BJ (cell line): ENCODE measurements around the gene GPR171. TPM values are rescaled to one million over a fixed set of nuclear protein-coding genes. Genes with fewer than 3 reads are reported as not detected.

ENCODE experiments used
- CTCF ChIA-PET: fragments of 350-600 bp; formaldehyde crosslinking; extraction: SDS; loops from one replicate; lab custom pipeline; 2021; ENCODE audit warnings: antibody characterized with exemption, inconsistent platforms; lab: Yijun Ruan, JAX
- POLR2A ChIA-PET: fragments of 300-600 bp; sonication (Branson Sonifier 250); formaldehyde crosslinking; extraction: SDS; loops from one replicate; lab custom pipeline; 2021; ENCODE audit warnings: antibody characterized with exemption; lab: Charles Lee
- DNase-seq: peaks from one replicate; pipeline ENCODE4 v3.0.0-alpha.2; 2011; ENCODE audit warnings: low read depth
- H3K27me3 ChIP-seq: 2 replicates; pipeline ENCODE4 v1.6.0; 2011; ENCODE audit warnings: low read length; ENCODE audit not compliant: control insufficient read depth, insufficient read depth
- H3K36me3 ChIP-seq: 2 replicates; pipeline ENCODE4 v1.5.1; 2011; ENCODE audit warnings: low read length; ENCODE audit not compliant: control insufficient read depth, insufficient read depth
- H3K4me3 ChIP-seq: 2 replicates; pipeline ENCODE4 v1.5.1; 2011; ENCODE audit warnings: low read depth, mild to moderate bottlenecking, control low read depth, low read length
- polyA plus RNA-seq: library from polyadenylated mRNA; depleted of rRNA; stranded (reverse); fragments of >200 nt; gene quantifications from 2 replicates; pipeline ENCODE4 v1.2.3, GENCODE V29; 2011
- TF ChIP-seq, protein P1 (sequence below): IDR thresholded peaks from 2 replicates; pipeline ENCODE4 v1.5.1; 2011; ENCODE audit warnings: low read depth, mild to moderate bottlenecking, control low read depth, inconsistent platforms, low read length, moderate library complexity; ENCODE audit not compliant: insufficient read depth

GPR171 gene
- polyA plus RNA-seq, 1 experiment = not detected

GRCh38 chr3:151191095-151191494 is 11.9 kb downstream of the GPR171 start:
- TF ChIP-seq, protein P1, sequence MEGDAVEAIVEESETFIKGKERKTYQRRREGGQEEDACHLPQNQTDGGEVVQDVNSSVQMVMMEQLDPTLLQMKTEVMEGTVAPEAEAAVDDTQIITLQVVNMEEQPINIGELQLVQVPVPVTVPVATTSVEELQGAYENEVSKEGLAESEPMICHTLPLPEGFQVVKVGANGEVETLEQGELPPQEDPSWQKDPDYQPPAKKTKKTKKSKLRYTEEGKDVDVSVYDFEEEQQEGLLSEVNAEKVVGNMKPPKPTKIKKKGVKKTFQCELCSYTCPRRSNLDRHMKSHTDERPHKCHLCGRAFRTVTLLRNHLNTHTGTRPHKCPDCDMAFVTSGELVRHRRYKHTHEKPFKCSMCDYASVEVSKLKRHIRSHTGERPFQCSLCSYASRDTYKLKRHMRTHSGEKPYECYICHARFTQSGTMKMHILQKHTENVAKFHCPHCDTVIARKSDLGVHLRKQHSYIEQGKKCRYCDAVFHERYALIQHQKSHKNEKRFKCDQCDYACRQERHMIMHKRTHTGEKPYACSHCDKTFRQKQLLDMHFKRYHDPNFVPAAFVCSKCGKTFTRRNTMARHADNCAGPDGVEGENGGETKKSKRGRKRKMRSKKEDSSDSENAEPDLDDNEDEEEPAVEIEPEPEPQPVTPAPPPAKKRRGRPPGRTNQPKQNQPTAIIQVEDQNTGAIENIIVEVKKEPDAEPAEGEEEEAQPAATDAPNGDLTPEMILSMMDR = no peak
- H3K36me3 ChIP-seq = no peaks in the 10 kb centered on the region
- H3K4me3 ChIP-seq = no peak overlapping the region
- no peak for DNase-seq
- ChIA-PET CTCF (interaction anchor here (0.8 kb wide), 1 partner anchor 1504 kb away, joined by 3 read pairs; no protein-coding TSS in a partner anchor), POLR2A (no interaction called here)
- no peaks in the 10 kb centered on the region for H3K27me3 ChIP-seq

- CTCF ChIA-PET = no interaction called here
Observed at GRCh38 chr3:151183265-151183671, 19.7 kb downstream of the GPR171 start.

DNA sequence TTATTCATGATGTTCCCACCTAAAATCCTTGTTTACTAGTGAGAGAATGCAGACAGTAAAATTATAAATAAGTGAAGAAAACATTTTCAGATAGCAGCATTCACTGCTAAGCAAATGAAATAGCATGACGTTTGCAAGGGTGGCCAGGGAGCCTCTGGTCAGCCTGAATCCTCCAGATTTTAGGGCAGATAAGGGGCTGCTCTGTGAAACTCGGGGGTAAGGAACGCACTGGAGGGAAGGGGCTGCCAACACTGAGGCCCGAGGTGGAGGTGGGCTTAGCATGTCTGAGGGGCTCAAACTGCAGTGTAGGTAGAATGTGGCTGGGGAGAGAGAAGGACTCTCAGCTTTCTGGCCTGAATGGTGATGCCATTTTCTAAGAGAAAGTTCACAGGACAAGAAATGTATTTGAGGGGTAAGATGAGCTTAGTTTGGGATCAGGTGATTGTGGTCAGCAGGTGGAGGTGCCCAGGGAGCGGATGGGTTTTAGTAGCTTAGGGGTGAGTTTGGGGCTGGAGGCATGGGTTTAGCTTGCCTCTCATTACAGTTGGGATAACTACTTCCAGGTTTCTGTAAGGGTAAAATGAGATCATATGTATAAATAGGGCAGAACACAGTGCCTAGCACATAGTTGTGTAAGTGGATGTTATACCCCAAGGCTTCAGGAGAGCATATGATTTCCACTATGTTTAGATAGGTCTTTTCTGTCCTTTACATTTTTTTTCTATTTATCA is 20.5 kb downstream of the GPR171 start:
- ChIA-PET POLR2A (no interaction called here), CTCF (interaction anchor here (0.8 to 1.3 kb wide), 2 partner anchors 19 to 100 kb away, joined by 3 to 4 read pairs; no protein-coding TSS in a partner anchor)
- no peak for DNase-seq
- no peak overlapping the region for H3K4me3 ChIP-seq
- no peaks in the 10 kb centered on the region for H3K36me3 ChIP-seq
- TF ChIP-seq, protein P1 = no peak
- H3K27me3 ChIP-seq = no peaks in the 10 kb centered on the region

More at GRCh38 chr3:151183265-151183671, 19.7 kb downstream of the GPR171 start:
- Histone ChIP-seq H3K27me3 (no peaks in the 10 kb centered on the region), H3K36me3 (no peaks in the 10 kb centered on the region), H3K4me3 (no peak overlapping the region)
- DNase-seq = no peak
- TF ChIP-seq, protein P1 = no peak
- POLR2A ChIA-PET = no interaction called here

DNA sequence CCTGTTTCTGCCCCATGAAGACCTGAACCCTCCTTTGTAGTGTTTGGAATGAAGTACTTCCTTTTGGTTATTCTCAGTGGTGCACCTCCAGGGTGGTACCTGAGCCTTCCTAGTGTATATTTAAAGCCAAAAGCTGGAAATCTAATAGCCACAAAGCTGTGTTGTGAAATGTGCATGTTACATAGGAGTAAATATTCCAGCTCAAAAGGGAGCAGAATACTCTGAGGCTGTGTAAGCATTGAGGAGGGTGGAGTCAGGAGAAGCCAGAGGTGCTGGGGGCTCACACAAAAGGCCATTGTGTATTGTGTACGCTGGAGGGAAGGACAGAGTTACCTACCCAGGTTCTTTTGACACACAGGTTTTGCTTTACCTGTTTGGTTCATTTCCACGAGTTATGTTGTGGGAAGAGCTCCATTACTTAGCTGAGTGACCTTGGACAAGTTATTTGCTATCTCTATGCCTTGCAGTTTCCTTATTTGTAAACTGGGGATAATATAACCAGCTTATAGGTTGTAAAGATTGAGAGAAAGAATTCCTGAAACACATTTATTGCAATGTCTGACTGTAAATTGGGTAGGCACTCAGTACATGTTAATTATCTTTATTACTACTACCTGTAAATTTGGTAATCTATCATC is 24.7 kb downstream of the GPR171 start:
- POLR2A ChIA-PET = no interaction called here
- TF ChIP-seq, protein P1 = no peak
- Histone ChIP-seq H3K27me3 (no peaks in the 10 kb centered on the region), H3K4me3 (no peak overlapping the region), H3K36me3 (no peaks in the 10 kb centered on the region)
- CTCF ChIA-PET = interaction anchor here (0.8 to 2.5 kb wide), 2 partner anchors 10 to 49 kb away, joined by 4 to 21 read pairs; no protein-coding TSS in a partner anchor
- no peak for DNase-seq

DNA sequence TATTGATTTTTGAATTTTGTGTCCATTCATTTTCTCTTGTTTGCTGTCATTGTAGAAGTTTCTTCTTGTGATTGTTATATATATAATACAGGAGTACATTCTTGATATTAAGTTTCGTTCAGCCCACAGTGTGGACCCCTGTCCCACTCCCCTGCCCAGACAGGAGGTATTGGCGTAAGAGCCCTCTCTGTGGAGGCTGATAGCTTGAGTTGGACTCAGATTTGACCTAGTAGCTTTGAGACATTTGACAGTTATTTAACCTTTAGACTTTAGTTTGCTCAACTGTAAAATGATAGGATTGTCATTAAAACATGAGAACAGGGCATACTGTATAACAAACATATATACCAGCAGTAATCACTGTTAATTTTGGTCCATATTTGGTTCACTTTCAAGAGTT is 27.1 kb downstream of the GPR171 start:
- no peak overlapping the region for H3K4me3 ChIP-seq
- H3K27me3 ChIP-seq = no peaks in the 10 kb centered on the region
- ChIA-PET CTCF (interaction anchor here (1.0 to 1.1 kb wide), 2 partner anchors 9 to 49 kb away, joined by 3 to 4 read pairs; no protein-coding TSS in a partner anchor), POLR2A (no interaction called here)
- no peak for DNase-seq
- TF ChIP-seq, protein P1 = no peak
- H3K36me3 ChIP-seq = no peaks in the 10 kb centered on the region
